ENCODE data around the gene CC2D2A. TPM values are rescaled to one million over a fixed set of nuclear protein-coding genes. Genes with fewer than 3 reads are reported as not detected.
"Not testable (repeated sequence)": the region's sequence is repeated elsewhere in the genome, so short reads cannot be mapped to it uniquely, and the experiment has no call there.

Gene CC2D2A
- total RNA-seq, 1 donor from 2014 or later: 15.2 TPM

- no peak for TF ChIP-seq CTCF (conservative IDR thresholded peaks at IDR 0.05; ENCODE audit: low read depth, low read length)
- H3K4me3 ChIP-seq (ENCODE audit: low read depth, low read length): no peak overlapping the region
- DNase-seq (ENCODE audit: low read depth): no peak
Observed at GRCh38 chr4:15605537-15605936, 135.9 kb downstream of the CC2D2A start.

GRCh38 chr4:15610855-15611254 is 141.2 kb downstream of the CC2D2A start:
- no peak for DNase-seq (ENCODE audit: low read depth)
- no peak for TF ChIP-seq CTCF (conservative IDR thresholded peaks at IDR 0.05; ENCODE audit: low read depth, low read length)
- no peak overlapping the region for H3K4me3 ChIP-seq (ENCODE audit: low read depth, low read length)

GRCh38 chr4:15612136-15612535 is 142.5 kb downstream of the CC2D2A start:
- no peak for TF ChIP-seq CTCF (conservative IDR thresholded peaks at IDR 0.05; ENCODE audit: low read depth, low read length)

GRCh38 chr4:15614891-15615290 is 145.2 kb downstream of the CC2D2A start:
- not testable (repeated sequence) for H3K4me3 ChIP-seq (ENCODE audit: low read depth, low read length); DNase-seq (ENCODE audit: low read depth)

More at GRCh38 chr4:15612136-15612535, 142.5 kb downstream of the CC2D2A start:
- no peak for DNase-seq (ENCODE audit: low read depth)
- no peak overlapping the region for H3K4me3 ChIP-seq (ENCODE audit: low read depth, low read length)

- H3K4me3 ChIP-seq (ENCODE audit: low read depth, low read length): not testable (repeated sequence)
Observed at GRCh38 chr4:15617407-15617806, 147.7 kb downstream of the CC2D2A start.

GRCh38 chr4:15636818-15637217 is 167.1 kb downstream of the CC2D2A start:
- no peak overlapping the region for H3K4me3 ChIP-seq (ENCODE audit: low read depth, low read length)
- no peak for DNase-seq (ENCODE audit: low read depth)
- no peak for TF ChIP-seq CTCF (conservative IDR thresholded peaks at IDR 0.05; ENCODE audit: low read depth, low read length)

More at GRCh38 chr4:15617407-15617806, 147.7 kb downstream of the CC2D2A start:
- not testable (repeated sequence) for DNase-seq (ENCODE audit: low read depth)

GRCh38 chr4:15638418-15638817 is 168.7 kb downstream of the CC2D2A start:
- no peak for DNase-seq (ENCODE audit: low read depth)
- no peak overlapping the region for H3K4me3 ChIP-seq (ENCODE audit: low read depth, low read length)
- TF ChIP-seq CTCF (conservative IDR thresholded peaks at IDR 0.05; ENCODE audit: low read depth, low read length): no peak

- DNase-seq (ENCODE audit: low read depth): no peak
- no peak for TF ChIP-seq CTCF (conservative IDR thresholded peaks at IDR 0.05; ENCODE audit: low read depth, low read length)
Observed at GRCh38 chr4:15648600-15648999, 178.9 kb downstream of the CC2D2A start.

More at GRCh38 chr4:15648600-15648999, 178.9 kb downstream of the CC2D2A start:
- H3K4me3 ChIP-seq (ENCODE audit: low read depth, low read length): no peak overlapping the region

All from epithelial cell of proximal tubule (primary cell).